IPS-NIHi7 (cell line): ENCODE results near the gene IL17C.

Source experiments
- DNase-seq: peaks from one replicate; pipeline ENCODE4 v3.0.0; 2012; ENCODE audit warnings: mixed read lengths; ENCODE audit errors: extremely low spot score

Gene IL17C

GRCh38 chr16:88627531-88628411 is 10.6 kb upstream of the IL17C start:
- DNase-seq, result no peak

DNA sequence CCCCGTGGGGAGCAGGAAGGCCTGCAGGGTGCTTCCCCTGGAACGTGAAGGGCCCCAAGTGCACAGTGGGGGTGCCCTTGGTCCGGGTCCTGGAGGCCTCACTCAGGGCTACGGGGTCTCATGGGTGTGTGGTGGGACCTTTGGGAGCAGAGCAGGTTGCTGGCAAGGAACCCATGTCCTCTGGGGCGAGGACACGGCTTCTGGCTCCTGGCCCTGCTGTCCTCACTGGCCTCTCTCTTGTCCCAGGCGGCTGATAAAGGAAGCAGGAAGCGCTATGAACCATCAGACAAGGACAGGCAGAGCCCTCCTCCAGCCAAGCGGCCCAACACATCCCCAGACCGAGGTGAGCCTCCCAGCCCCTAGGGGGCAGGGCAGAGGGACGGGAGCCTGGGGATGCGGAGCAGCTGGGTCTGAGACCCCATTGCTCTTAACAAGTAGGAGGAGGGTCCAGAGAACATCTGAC is 9.8 kb upstream of the IL17C start:
- DNase-seq, result peak; percentile 87

DNA sequence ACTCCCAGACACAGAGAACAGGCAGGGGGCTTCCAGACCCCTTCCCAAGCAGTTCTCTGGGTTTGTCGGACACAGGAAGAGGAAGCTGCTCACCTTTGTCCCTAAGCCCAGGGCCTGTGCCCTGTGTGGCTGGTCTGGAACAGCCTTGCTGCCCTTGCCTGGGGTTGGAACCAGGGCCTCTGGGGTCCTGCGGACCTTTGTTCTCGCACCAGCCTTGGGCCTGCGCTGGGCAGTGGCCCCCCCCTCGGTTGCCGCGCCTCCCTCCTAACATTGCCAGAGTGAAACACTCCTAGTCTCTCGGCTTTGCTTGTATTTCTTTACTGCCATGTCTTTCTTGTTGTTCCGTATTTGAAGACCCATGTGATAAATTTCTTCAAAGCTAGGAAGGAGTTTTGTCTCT is 8.5 kb upstream of the IL17C start:
- no peak for DNase-seq

DNA sequence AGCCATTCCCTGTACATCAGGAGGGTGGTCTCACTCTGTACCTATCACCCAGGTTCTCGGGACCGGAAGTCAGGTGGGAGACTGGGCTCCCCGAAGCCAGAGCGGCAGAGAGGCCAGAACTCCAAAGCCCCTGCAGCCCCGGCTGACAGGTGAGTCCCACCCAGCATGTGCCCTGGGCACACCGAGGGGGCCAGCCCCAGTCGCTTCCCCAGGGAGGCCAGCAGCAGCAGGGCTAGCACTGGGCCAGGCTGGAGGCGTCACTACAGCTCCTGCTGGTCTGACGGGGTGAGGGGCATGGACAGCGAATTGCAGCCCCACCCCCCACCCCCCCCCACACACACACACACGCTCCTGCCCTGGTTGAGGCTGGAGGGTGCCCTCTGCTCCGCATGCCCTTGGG is 7.9 kb upstream of the IL17C start:
- DNase-seq, result no peak

DNA sequence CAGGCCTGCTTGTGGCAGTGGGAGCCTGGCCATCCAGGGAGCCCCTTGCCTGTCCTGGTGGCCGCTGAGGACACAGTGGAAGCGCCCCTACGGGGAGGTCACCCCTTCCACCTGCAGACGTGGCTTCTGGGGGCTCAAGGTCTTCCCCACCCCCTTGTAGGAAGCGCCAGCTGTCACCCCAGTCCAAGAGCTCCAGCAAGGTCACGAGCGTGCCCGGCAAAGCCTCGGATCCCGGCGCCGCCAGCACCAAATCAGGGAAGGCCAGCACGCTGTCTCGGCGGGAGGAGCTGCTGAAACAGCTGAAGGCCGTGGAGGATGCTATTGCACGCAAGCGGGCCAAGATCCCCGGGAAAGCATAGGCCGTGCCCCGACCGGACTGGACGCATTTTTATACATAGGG is 7.4 kb upstream of the IL17C start:
- no peak for DNase-seq

DNA sequence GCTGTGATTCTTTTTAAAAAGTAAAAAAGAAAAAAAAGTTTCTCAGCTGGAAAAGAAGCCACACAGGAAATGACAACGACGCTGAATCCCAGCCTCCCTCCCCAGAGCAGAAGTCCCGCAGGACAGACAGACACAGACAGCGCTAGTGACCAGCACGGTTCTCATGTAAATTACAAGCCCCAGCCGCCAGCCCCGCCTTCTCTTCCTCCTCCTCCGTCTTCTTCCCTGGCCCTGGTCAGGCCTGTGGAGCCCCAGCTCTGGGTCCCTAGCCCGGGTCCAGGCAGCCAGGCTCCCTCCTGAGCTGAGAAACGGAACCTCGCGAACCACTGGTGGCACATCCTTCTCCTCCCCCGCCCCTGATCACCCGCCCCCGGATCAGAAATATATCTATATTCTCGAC is 7.0 kb upstream of the IL17C start:
- no peak for DNase-seq

- no peak for DNase-seq
Observed at GRCh38 chr16:88631920-88632586, 6.3 kb upstream of the IL17C start.

GRCh38 chr16:88632587-88632930 is 5.8 kb upstream of the IL17C start:
- no peak for DNase-seq

- DNase-seq, result peak; percentile 83
Observed at GRCh38 chr16:88633684-88634140, 4.7 kb upstream of the IL17C start.

GRCh38 chr16:88634141-88634993 is 4.0 kb upstream of the IL17C start:
- DNase-seq, result peak; percentile 89

DNA sequence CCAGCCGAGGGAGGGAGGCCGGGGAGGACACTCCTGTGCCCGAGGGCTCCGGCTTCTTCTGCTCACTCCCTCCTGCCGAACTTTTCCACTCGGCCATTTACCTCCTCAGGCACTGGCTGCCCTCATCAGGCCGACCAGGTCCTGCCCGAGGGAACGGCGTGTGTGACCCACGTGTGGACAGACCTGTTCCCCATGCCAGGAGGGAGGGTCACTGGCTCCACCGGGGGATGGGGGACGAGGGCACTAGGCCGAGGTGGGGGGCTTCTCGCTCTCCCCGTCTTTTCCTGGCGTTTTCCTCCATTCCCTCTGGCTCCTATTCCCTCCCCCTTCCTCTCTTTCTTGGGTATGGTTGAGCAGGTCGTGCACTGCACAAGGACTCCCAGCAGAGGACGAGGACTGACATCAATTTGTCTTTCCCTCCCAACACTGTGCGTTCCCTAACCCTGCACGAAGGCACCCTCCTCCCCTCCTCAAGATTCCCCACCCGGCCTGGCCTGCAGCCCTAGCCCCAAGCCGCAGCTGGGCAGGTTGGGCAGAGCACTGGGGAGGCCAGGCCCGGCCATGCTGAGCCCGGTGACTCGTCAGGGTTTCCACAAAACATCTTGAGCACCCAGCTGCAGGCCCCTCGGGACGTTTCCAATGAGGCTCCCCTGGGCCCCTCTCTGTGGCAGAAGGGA is 3.2 kb upstream of the IL17C start:
- no peak for DNase-seq

- no peak for DNase-seq
Observed at GRCh38 chr16:88635671-88636319, 2.6 kb upstream of the IL17C start.

GRCh38 chr16:88636488-88637265 is 1.7 kb upstream of the IL17C start:
- no peak for DNase-seq

DNA sequence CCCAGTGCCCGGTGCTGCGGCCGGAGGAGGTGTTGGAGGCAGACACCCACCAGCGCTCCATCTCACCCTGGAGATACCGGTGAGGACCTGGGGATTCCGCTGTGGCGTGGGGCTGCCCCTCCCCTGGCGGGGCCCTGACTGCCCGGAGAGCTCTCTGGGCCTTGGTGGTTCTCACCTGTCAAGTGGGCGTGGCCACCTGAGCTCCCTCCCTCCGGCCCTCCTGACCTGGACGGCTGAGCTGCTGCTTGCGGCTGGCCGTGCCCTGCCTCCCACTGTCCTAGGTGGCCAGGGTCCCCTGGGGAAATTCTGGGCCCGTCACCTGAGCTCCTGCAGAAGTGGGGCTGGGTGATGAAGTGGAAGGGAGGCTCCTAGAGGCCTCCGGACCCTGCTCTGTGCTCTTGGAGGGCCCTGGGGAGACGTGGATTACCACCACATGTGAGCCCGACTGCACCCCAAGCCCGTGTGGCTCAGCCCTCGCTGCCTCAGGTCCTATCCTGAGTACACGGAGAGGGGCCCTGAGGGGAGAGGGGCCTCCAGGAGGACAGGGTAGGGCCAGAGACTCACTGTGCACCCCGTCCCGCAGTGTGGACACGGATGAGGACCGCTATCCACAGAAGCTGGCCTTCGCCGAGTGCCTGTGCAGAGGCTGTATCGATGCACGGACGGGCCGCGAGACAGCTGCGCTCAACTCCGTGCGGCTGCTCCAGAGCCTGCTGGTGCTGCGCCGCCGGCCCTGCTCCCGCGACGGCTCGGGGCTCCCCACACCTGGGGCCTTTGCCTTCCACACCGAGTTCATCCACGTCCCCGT is 1.1 kb downstream of the IL17C start:
- peak; percentile 84 for DNase-seq

GRCh38 chr16:88640039-88640495 is 1.7 kb downstream of the IL17C start:
- DNase-seq, result no peak

GRCh38 chr16:88640498-88641247 is 2.3 kb downstream of the IL17C start:
- no peak for DNase-seq

- DNase-seq, result no peak
Observed at GRCh38 chr16:88642881-88643643, 4.7 kb downstream of the IL17C start.

DNA sequence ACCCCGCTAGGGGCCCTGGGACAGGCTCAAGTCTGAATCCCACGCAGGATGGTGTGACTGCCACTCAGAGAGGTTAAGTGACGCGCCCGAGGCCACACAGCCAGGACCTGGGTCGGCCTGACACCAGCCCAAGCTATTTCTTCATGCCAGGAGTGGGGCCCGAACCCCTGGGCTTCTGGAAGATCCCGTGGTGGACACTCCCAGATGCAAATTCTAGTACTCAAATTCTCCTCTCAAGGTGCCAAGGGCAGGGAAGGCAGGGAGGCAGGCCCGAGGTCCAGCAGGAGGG is 5.2 kb downstream of the IL17C start:
- no peak for DNase-seq
